Vagina (tissue), 2 donors: ENCODE results near the gene NCS1. TPM values are rescaled to one million over a fixed set of nuclear protein-coding genes. Genes with fewer than 3 reads are reported as not detected.
A peak's percentile ranks its signal among the peaks of the same experiment; 100 is the strongest.

Experiments used
- DNase-seq, 2 donors: peaks; one replicate each; pipeline ENCODE4 v3.0.0-alpha.2; 2017; ENCODE audit errors: extremely low spot score in 2 of 2
- H3K27ac ChIP-seq: fragments of 200-600 bp; sonication (generic); one replicate; pipeline ENCODE4 v1.5.1; 2019
- H3K27me3 ChIP-seq: fragments of 200-600 bp; sonication (generic); one replicate; pipeline ENCODE4 v1.5.1; 2019
- H3K36me3 ChIP-seq, 2 donors: fragments of 200-600 bp; sonication (generic); one replicate each; pipeline ENCODE4 v1.5.1; 2017 to 2019
- H3K4me1 ChIP-seq: fragments of 200-600 bp; sonication (generic); one replicate; pipeline ENCODE4 v1.5.1; 2019
- H3K4me3 ChIP-seq, 2 donors: fragments of 200-600 bp; sonication (generic); 1 replicate in 1 of 2; 2 replicates in 1 of 2; pipeline ENCODE4 v1.5.1; 2016 to 2019
- H3K9me3 ChIP-seq: fragments of 200-600 bp; sonication (generic); one replicate; pipeline ENCODE4 v1.5.1; 2019
- POLR2A ChIP-seq, 2 donors: fragments of 450-650 bp; IDR thresholded peaks; one replicate each; pipeline ENCODE4 v1.6.1; 2017; ENCODE audit warnings: antibody characterized with exemption in 2 of 2, mild to moderate bottlenecking in 2 of 2, moderate library complexity in 2 of 2
- POLR2AphosphoS5 ChIP-seq, 2 donors: sonication (generic); formaldehyde crosslinking; IDR thresholded peaks; one replicate each; pipeline ENCODE4 v1.9.0; 2017; ENCODE audit warnings: antibody characterized with exemption in 2 of 2, mild to moderate bottlenecking in 2 of 2, low read depth in 1 of 2; ENCODE audit not compliant: insufficient read depth in 1 of 2
- intact Hi-C: fragments of 100-400 bp; cut with DNase I; formaldehyde crosslinking; loops from one replicate; pipeline ENCODE4 v1.15.1; 2023
- total RNA-seq: library from RNA; depleted of rRNA; stranded (reverse); fragments of >200 nt; gene quantifications from one replicate; pipeline ENCODE4 v1.2.3, GENCODE V29; 2016
- TF ChIP-seq, protein P1 (sequence below), 3 experiments: fragments of 450-650 bp in 2 of 3; fragments of 200-600 bp in 1 of 3; sonication (generic) in 1 of 3; IDR thresholded peaks; one replicate each; pipeline ENCODE4 v1.5.1; 2017 to 2019; ENCODE audit warnings: antibody characterized with exemption in 3 of 3, mild to moderate bottlenecking in 2 of 3, moderate library complexity in 2 of 3

Gene NCS1
- total RNA-seq, 1 donor from 2014 or later: 20.4 TPM

DNA sequence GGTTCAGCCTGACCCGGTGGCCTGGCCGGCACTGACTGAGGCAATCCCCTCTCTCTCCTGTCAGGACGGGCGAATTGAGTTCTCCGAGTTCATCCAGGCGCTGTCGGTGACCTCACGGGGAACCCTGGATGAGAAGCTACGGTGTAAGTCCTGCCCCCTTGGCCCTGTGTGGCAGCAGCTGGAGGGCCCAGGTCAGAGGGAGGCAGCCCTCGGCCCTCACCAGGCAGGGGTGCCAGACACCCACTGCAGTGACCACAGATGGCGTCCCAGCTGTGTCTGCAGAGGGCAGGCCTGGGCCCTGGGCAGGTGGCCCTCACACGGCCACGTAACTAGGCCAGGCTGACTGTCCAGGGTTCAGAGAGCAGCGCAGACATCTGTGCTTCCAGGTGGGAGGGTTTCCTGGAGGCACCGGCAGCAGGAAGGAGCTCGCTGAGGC is 47.5 kb downstream of the NCS1 start:
- H3K4me3 ChIP-seq: no peak overlapping the region
- H3K9me3 ChIP-seq: no peaks in the 10 kb centered on the region
- H3K27me3 ChIP-seq: no peaks in the 10 kb centered on the region
- TF ChIP-seq POLR2AphosphoS5 (IDR thresholded peaks at IDR 0.05; ENCODE audit: insufficient read depth in 1 of 2, low read depth in 1 of 2) (peak in 1 of 2 donors; percentile 5), POLR2A (IDR thresholded peaks at IDR 0.05) (no peak)
- TF ChIP-seq, protein P1, sequence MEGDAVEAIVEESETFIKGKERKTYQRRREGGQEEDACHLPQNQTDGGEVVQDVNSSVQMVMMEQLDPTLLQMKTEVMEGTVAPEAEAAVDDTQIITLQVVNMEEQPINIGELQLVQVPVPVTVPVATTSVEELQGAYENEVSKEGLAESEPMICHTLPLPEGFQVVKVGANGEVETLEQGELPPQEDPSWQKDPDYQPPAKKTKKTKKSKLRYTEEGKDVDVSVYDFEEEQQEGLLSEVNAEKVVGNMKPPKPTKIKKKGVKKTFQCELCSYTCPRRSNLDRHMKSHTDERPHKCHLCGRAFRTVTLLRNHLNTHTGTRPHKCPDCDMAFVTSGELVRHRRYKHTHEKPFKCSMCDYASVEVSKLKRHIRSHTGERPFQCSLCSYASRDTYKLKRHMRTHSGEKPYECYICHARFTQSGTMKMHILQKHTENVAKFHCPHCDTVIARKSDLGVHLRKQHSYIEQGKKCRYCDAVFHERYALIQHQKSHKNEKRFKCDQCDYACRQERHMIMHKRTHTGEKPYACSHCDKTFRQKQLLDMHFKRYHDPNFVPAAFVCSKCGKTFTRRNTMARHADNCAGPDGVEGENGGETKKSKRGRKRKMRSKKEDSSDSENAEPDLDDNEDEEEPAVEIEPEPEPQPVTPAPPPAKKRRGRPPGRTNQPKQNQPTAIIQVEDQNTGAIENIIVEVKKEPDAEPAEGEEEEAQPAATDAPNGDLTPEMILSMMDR (IDR thresholded peaks at IDR 0.05): no peak
- intact Hi-C loops: no loop called here
- H3K4me1 ChIP-seq: peaks cover 23% of the 10 kb centered on the region
- peaks cover 0 to 4% of the 10 kb centered on the region in 2 donors for H3K36me3 ChIP-seq
- DNase-seq: no peak
- H3K27ac ChIP-seq: peak overlapping the region; percentile 42

DNA sequence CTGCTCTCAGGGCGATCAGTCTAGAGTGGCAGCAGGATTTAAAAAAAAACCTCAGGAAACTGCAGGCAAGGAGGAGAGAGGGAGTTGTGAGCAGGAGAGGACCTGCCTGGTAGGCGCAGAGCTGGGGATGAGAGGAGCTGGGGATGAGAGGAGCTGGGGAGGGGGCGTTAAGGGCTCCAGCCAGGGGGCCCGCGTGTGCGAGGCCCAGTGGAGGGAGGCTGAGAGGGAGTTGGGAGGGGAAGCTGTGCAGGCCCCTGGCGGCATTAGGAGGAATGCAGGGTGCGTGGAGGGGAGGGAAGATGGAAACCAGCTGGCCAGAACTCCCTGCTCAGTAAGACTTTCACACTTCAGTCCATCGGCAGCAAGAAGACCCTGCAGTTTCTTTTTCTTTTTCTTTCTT is 48.1 kb downstream of the NCS1 start:
- Histone ChIP-seq H3K4me3 (no peak overlapping the region), H3K27me3 (no peaks in the 10 kb centered on the region), H3K36me3 (peaks cover 0 to 4% of the 10 kb centered on the region in 2 donors), H3K27ac (peak overlapping the region; percentile 42), H3K9me3 (no peaks in the 10 kb centered on the region), H3K4me1 (peaks cover 16% of the 10 kb centered on the region)
- no peak for DNase-seq
- TF ChIP-seq POLR2AphosphoS5 (IDR thresholded peaks at IDR 0.05; ENCODE audit: insufficient read depth in 1 of 2, low read depth in 1 of 2): no peak
- TF ChIP-seq, protein P1 (IDR thresholded peaks at IDR 0.05): peak in 1 of 3 experiments; percentile 24
- intact Hi-C loops: no loop called here

DNA sequence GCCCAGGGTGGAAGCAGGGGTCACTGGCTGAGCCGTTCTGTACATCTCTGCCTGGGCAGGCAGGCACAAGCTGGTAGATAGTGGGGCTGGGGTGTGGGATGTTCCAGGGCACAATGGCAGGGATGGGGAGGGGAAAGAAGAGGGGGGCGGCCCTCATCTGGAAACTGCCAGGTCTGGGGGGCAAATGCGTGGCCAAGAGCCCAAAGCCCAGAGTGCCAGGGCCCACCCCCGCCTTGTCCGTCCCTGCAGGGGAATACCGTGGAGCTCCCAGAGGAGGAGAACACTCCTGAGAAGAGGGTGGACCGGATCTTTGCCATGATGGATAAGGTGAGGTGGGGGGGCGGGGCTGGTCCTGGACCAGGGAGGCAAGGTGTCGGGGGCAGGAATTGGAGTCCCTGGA is 50.6 kb downstream of the NCS1 start:
- no peak overlapping the region for H3K27ac ChIP-seq
- H3K4me3 ChIP-seq: no peak overlapping the region
- TF ChIP-seq, protein P1 (IDR thresholded peaks at IDR 0.05): no peak
- no peak for TF ChIP-seq POLR2A (IDR thresholded peaks at IDR 0.05)
- TF ChIP-seq POLR2AphosphoS5 (IDR thresholded peaks at IDR 0.05; ENCODE audit: insufficient read depth in 1 of 2, low read depth in 1 of 2): no peak
- H3K4me1 ChIP-seq: peaks cover 12% of the 10 kb centered on the region
- H3K27me3 ChIP-seq: no peaks in the 10 kb centered on the region
- DNase-seq: no peak
- H3K36me3 ChIP-seq: peaks cover 0 to 19% of the 10 kb centered on the region in 2 donors
- no peaks in the 10 kb centered on the region for H3K9me3 ChIP-seq
- intact Hi-C loops: no loop called here

DNA sequence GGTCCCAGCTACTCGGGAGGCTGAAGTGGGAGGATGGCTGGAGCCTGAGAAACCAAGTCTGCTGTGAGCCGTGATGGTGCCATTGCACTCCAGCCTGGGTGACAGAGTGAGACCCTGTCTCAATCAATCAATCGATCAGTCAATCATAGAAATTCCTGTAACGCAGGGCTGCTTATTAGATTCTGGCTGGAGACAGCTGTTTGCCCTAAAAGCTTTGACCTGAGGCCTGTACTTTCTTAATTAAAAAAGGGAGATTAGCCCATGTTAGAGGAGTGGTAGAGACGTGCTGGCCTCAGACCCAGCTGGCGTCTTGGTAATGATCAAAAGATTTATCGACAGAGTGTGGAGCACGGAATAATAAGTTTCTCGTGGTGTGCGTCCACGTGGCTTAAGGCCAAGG is 52.9 kb downstream of the NCS1 start:
- Histone ChIP-seq H3K27me3 (no peaks in the 10 kb centered on the region), H3K4me1 (peaks cover 9% of the 10 kb centered on the region), H3K27ac (no peak overlapping the region), H3K4me3 (no peak overlapping the region), H3K9me3 (no peaks in the 10 kb centered on the region), H3K36me3 (peaks cover 0 to 29% of the 10 kb centered on the region in 2 donors)
- no peak for DNase-seq
- TF ChIP-seq, protein P1 (IDR thresholded peaks at IDR 0.05): no peak
- TF ChIP-seq POLR2AphosphoS5 (IDR thresholded peaks at IDR 0.05; ENCODE audit: insufficient read depth in 1 of 2, low read depth in 1 of 2) (no peak), POLR2A (IDR thresholded peaks at IDR 0.05) (no peak)
- intact Hi-C loops: no loop called here

DNA sequence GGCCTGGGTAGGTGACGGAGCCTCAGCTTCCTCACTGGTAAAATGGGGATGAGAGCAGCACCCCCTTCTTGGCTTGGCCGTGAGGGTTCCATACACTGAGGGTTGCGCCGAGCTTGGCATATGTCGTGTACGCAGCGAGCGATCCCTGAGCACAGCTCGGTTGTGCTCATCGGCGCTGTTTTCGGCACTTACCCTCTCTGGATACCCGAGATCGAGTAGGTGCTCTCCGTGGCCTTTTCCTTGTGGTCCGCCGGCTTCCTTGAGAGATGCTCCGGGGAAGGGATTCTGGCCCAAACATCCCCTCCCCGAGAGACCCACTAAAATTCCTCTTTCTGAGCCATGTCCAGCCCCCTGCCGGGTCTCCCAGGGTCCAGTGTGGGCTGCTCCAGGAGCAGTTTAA is 53.4 kb downstream of the NCS1 start:
- Histone ChIP-seq H3K27ac (no peak overlapping the region), H3K36me3 (peaks cover 0 to 29% of the 10 kb centered on the region in 2 donors)
- intact Hi-C loops: no loop called here

More for the DNA sequence above, 53.4 kb downstream of the NCS1 start:
- H3K9me3 ChIP-seq: no peaks in the 10 kb centered on the region
- TF ChIP-seq, protein P1 (IDR thresholded peaks at IDR 0.05): no peak
- TF ChIP-seq POLR2A (IDR thresholded peaks at IDR 0.05): no peak
- TF ChIP-seq POLR2AphosphoS5 (IDR thresholded peaks at IDR 0.05; ENCODE audit: insufficient read depth in 1 of 2, low read depth in 1 of 2): no peak
- no peaks in the 10 kb centered on the region for H3K27me3 ChIP-seq
- peaks cover 4% of the 10 kb centered on the region for H3K4me1 ChIP-seq
- H3K4me3 ChIP-seq: no peak overlapping the region
- no peak for DNase-seq
